Natural killer cell (primary cell): ENCODE data around the gene TAF11L9. TPM values are rescaled to one million over a fixed set of nuclear protein-coding genes. Genes with fewer than 3 reads are reported as not detected.
"Not testable (repeated sequence)": the region's sequence is repeated elsewhere in the genome, so short reads cannot be mapped to it uniquely, and the experiment has no call there.

Experiments used
- ATAC-seq, 3 donors: fragments of 150-1000 bp in 2 of 3; fragments of 200-7000 bp in 1 of 3; cut with Tn5 transposase; 1 replicate in 1 of 3; 2 replicates in 2 of 3; pipeline ENCODE4 v1.10.0; 2021; ENCODE audit warnings: mild to moderate bottlenecking in 2 of 3, moderate library complexity in 2 of 3
- DNase-seq, 2 donors: peaks; one replicate each; pipeline versions ENCODE4 v3.0.0 to v3.0.0-alpha.2; 2013 to 2021; ENCODE audit warnings: mixed read lengths in 1 of 2
- H3K27ac ChIP-seq: one replicate; pipeline ENCODE4 v1.5.1; 2013; ENCODE audit warnings: mild to moderate bottlenecking, low read length
- H3K27me3 ChIP-seq: one replicate; pipeline ENCODE4 v1.6.1; 2013; ENCODE audit warnings: low read length; ENCODE audit not compliant: control insufficient read depth, insufficient read depth
- H3K36me3 ChIP-seq: one replicate; pipeline ENCODE4 v1.6.1; 2013; ENCODE audit warnings: low read length; ENCODE audit not compliant: control insufficient read depth, insufficient read depth
- H3K4me1 ChIP-seq: one replicate; pipeline ENCODE4 v1.6.1; 2013; ENCODE audit warnings: low read length; ENCODE audit not compliant: control insufficient read depth, insufficient read depth
- H3K4me3 ChIP-seq: one replicate; pipeline ENCODE4 v1.5.1; 2013; ENCODE audit warnings: low read length
- H3K9me3 ChIP-seq: one replicate; pipeline ENCODE4 v1.6.1; 2013; ENCODE audit warnings: low read length; ENCODE audit not compliant: control insufficient read depth, insufficient read depth
- H3K27ac Mint-ChIP-seq, 2 donors: one replicate each; pipeline ENCODE4 v1.8.0; 2022; ENCODE audit warnings: mild to moderate bottlenecking in 2 of 2, mixed read lengths in 2 of 2, moderate library complexity in 1 of 2
- H3K27me3 Mint-ChIP-seq, 2 donors: one replicate each; pipeline ENCODE4 v1.8.0; 2022; ENCODE audit warnings: low read depth in 2 of 2, mixed read lengths in 2 of 2
- H3K36me3 Mint-ChIP-seq: one replicate; pipeline ENCODE4 v1.8.0; 2022; ENCODE audit warnings: mixed read lengths
- H3K4me1 Mint-ChIP-seq, 2 donors: one replicate each; pipeline ENCODE4 v1.8.0; 2022; ENCODE audit warnings: mixed read lengths in 2 of 2
- H3K4me3 Mint-ChIP-seq: one replicate; pipeline ENCODE4 v1.8.0; 2022; ENCODE audit warnings: mild to moderate bottlenecking, moderate library complexity, mixed read lengths
- H3K9me3 Mint-ChIP-seq, 2 donors: one replicate each; pipeline ENCODE4 v1.8.0; 2022; ENCODE audit warnings: mixed read lengths in 2 of 2
- CTCF ChIP-seq: fragments of 200-600 bp; IDR thresholded peaks from one replicate; pipeline ENCODE4 v1.8.0; 2022; ENCODE audit warnings: antibody characterized with exemption
- WGBS: methylation state at CpG from one replicate; pipeline ENCODE4 v1.1.7; 2013; ENCODE audit warnings: missing lambda C conversion rate; ENCODE audit not compliant: insufficient coverage; 5-methylcytosine and 5-hydroxymethylcytosine counted together
- intact Hi-C: fragments of 100-400 bp; cut with micrococcal nuclease; formaldehyde crosslinking; loops from one replicate; pipeline ENCODE4 v1.14.2; 2022
- total RNA-seq, 4 donors: library from RNA; stranded (reverse); fragments of 120-200 nt in 1 of 4; gene quantifications; one replicate each; pipeline versions ENCODE4 v1.2.3 to v1.2.4, GENCODE V29; 2013 to 2022

Gene TAF11L9
- total RNA-seq, 3 donors from 2014 or later (not counting 1 experiment from before 2014, with no cell fraction given) = not detected

DNA sequence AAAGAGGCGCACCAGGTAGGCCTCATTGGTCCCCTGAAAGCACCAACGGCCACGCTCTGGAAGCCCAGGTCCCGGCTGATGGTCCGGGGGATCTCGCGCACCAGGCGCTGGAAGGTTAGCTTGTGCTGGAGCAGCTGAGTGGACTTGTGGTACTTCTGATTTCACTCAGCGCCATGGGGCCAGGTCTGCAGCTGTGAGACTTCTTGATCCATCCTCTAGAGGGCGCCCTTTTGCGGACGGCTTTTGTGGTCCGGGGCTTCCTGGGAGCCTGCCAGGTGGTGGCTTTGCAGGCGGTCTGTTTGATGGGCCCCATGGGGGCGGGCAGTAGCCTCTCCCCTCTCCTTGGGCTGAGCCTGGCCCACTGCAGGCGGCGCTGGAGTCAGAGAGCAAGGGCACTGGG is 26.4 kb upstream of the TAF11L9 start:
- TF ChIP-seq CTCF = no peak
- intact Hi-C loops = no loop called here

DNA sequence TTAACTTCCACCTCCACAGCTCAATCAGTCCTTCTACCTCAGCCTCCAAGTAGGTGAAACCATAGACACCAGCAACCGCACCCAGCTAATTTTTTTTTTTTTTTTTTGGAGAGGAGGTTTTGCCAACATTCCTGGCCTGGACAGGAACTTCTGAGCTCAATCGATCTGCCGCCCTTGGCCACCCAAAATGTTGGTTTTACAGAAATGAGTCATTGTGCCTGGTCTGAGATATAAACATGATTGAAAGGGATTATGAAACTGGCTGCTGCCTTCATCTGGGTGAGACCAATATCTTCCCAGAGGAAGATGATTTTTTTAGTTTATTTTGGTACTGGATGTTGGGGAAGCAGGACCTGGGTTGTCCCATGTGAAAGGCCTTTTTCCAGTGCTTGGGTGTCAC is 25.2 kb upstream of the TAF11L9 start:
- Histone ChIP-seq H3K27ac (no peak overlapping the region), H3K9me3 (no peaks in the 10 kb centered on the region), H3K4me3 (no peak overlapping the region), H3K27me3 (no peaks in the 10 kb centered on the region), H3K4me1 (no peaks in the 10 kb centered on the region), H3K36me3 (no peaks in the 10 kb centered on the region)
- 96% methylated on average over 3 of the region's 3 CpGs for WGBS
- ATAC-seq (no peak), DNase-seq (no peak)
- H3K27me3 Mint-ChIP-seq = no peaks in the 10 kb centered on the region
- H3K9me3 Mint-ChIP-seq = peaks cover 9 to 19% of the 10 kb centered on the region in 2 donors
- no peak for TF ChIP-seq CTCF
- H3K36me3 Mint-ChIP-seq = no peaks in the 10 kb centered on the region
- no peaks in the 10 kb centered on the region for H3K4me1 Mint-ChIP-seq
- H3K27ac Mint-ChIP-seq = no peak overlapping the region
- intact Hi-C loops = no loop called here
- H3K4me3 Mint-ChIP-seq = no peak overlapping the region

More for the DNA sequence above, 26.4 kb upstream of the TAF11L9 start:
- 90% methylated on average over 17 of the region's 17 CpGs for WGBS
- ATAC-seq (no peak), DNase-seq (no peak)
- Mint-ChIP-seq H3K4me1 (no peaks in the 10 kb centered on the region), H3K36me3 (no peaks in the 10 kb centered on the region), H3K9me3 (peaks cover 9 to 17% of the 10 kb centered on the region in 2 donors), H3K27ac (no peak overlapping the region), H3K4me3 (no peak overlapping the region), H3K27me3 (no peaks in the 10 kb centered on the region)
- no peak overlapping the region for H3K4me3 ChIP-seq
- no peaks in the 10 kb centered on the region for H3K27me3 ChIP-seq
- H3K36me3 ChIP-seq = no peaks in the 10 kb centered on the region
- H3K9me3 ChIP-seq = no peaks in the 10 kb centered on the region
- H3K27ac ChIP-seq = no peak overlapping the region
- H3K4me1 ChIP-seq = no peaks in the 10 kb centered on the region

- Mint-ChIP-seq H3K27ac (no peak overlapping the region), H3K4me3 (no peak overlapping the region), H3K9me3 (peaks cover 0 to 15% of the 10 kb centered on the region in 2 donors), H3K36me3 (no peaks in the 10 kb centered on the region), H3K27me3 (no peaks in the 10 kb centered on the region), H3K4me1 (no peaks in the 10 kb centered on the region)
- TF ChIP-seq CTCF = no peak
- H3K27me3 ChIP-seq = no peaks in the 10 kb centered on the region
- intact Hi-C loops = no loop called here
- ATAC-seq (no peak), DNase-seq (no peak)
- no peak overlapping the region for H3K4me3 ChIP-seq
- no peaks in the 10 kb centered on the region for H3K4me1 ChIP-seq
- no peaks in the 10 kb centered on the region for H3K9me3 ChIP-seq
- WGBS = 91% methylated on average over 17 of the region's 17 CpGs
- no peaks in the 10 kb centered on the region for H3K36me3 ChIP-seq
- H3K27ac ChIP-seq = no peak overlapping the region
Measured at GRCh38 chr5:17614872-17615605, 20.8 kb upstream of the TAF11L9 start.

GRCh38 chr5:17610092-17610491 is 15.9 kb upstream of the TAF11L9 start, which contains the start of gene TAF11L12:
Gene TAF11L12, plus strand, starts transcription at chr5:17610392.
- intact Hi-C loops, H3K36me3 Mint-ChIP-seq: not testable (repeated sequence)

GRCh38 chr5:17607461-17607860 is 13.3 kb upstream of the TAF11L9 start:
- H3K4me3 Mint-ChIP-seq, ATAC-seq, H3K36me3 Mint-ChIP-seq, H3K27me3 Mint-ChIP-seq, intact Hi-C loops, H3K27ac Mint-ChIP-seq, H3K27me3 ChIP-seq, H3K4me1 ChIP-seq, H3K36me3 ChIP-seq, H3K9me3 ChIP-seq, H3K4me3 ChIP-seq, DNase-seq, H3K27ac ChIP-seq, H3K4me1 Mint-ChIP-seq: not testable (repeated sequence)
- peaks cover 3 to 18% of the 10 kb centered on the region in 2 donors for H3K9me3 Mint-ChIP-seq
- 82% methylated on average over 3 of the region's 4 CpGs for WGBS

More at GRCh38 chr5:17610092-17610491, 15.9 kb upstream of the TAF11L9 start, which contains the start of gene TAF11L12:
- not testable (repeated sequence) for H3K27me3 ChIP-seq, H3K4me1 Mint-ChIP-seq, H3K4me3 Mint-ChIP-seq, DNase-seq, H3K27ac ChIP-seq, ATAC-seq, H3K27ac Mint-ChIP-seq, H3K36me3 ChIP-seq, H3K4me3 ChIP-seq, H3K9me3 ChIP-seq, H3K27me3 Mint-ChIP-seq, H3K4me1 ChIP-seq
- peaks cover 0 to 20% of the 10 kb centered on the region in 2 donors for H3K9me3 Mint-ChIP-seq
- 75% methylated on average over 2 of the region's 2 CpGs for WGBS
